KOPT-K1 (cell line): ENCODE results near the gene SMARCA5.

Source experiments
- H3K27ac ChIP-seq: fragments of 200-600 bp; sonication (generic); 2 replicates; pipeline ENCODE4 v1.5.1; 2016; ENCODE audit warnings: antibody characterized with exemption, mild to moderate bottlenecking, low read depth, low read length; ENCODE audit not compliant: poor library complexity, severe bottlenecking
- H3K36me3 ChIP-seq: fragments of 200-600 bp; sonication (generic); 2 replicates; pipeline ENCODE4 v1.5.1; 2017; ENCODE audit warnings: antibody characterized with exemption, mild to moderate bottlenecking, low read length, moderate library complexity; ENCODE audit not compliant: insufficient read depth
- H3K9me3 ChIP-seq: fragments of 200-600 bp; sonication (generic); 2 replicates; pipeline ENCODE4 v1.5.1; 2017; ENCODE audit warnings: antibody characterized with exemption, low read length, mild to moderate bottlenecking; ENCODE audit not compliant: insufficient read depth, poor library complexity, severe bottlenecking

Gene SMARCA5

DNA sequence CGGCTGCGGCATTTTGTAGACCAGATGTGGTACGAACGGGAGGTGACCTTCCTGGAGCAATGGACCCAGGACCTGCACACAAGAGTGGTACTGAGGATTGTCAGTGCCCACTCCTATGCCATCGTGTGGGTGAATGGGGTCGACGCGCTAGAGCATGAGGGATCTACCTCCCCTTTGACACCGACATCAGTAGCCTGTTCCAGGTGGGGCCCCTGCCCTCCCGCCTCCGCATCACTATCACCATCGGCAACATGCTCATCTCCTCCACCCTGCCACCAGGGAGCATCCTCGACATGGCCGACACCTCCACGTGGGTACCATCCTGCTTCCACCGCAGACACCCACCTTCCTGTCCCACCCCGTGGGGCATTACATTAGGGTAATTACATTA lies 46.2 kb downstream of the SMARCA5 start:
- no peak overlapping the region for H3K27ac ChIP-seq

DNA sequence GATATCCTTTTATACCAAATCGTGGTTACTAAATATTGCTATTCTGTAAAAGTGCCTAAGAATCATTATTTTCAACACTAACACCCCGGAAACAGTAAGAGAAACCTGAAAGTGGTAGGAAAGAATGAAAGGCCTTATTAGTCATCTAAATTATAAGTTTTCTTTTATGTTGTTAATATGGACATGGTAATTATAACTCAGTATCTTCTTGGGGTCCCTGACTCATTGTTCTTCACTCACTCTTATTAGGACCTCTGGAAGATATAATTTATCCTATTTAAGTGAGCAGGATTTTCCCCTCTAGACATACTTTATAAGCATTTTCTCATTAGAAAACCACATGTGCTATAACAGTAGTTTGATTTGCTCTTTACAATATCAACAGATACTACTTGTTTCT lies 51.0 kb downstream of the SMARCA5 start:
- H3K9me3 ChIP-seq: peaks cover 10% of the 10 kb centered on the region
- H3K36me3 ChIP-seq: no peaks in the 10 kb centered on the region
- H3K27ac ChIP-seq: no peak overlapping the region

More for the DNA sequence above, 46.2 kb downstream of the SMARCA5 start:
- Histone ChIP-seq H3K36me3 (peaks cover 32% of the 10 kb centered on the region), H3K9me3 (peaks cover 18% of the 10 kb centered on the region)

DNA sequence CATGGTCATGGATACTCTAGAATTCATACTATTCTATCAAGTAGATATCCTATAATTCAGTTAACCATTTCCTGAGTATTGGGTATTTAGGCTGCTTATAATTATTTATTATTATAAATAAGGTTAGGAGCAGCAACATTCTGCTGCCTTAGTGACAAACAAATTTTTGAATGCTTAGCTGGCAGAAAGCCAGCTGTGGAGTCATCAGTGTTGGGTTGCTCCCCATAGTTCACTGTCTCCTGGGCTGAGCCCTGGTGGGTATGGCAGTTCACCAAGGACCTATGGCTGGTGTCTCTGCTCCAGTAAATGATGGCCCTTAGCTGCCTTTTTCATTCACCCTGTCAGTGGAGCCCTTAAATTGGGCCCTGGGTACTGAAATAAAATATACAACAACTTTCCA lies 61.8 kb downstream of the SMARCA5 start:
- Histone ChIP-seq H3K27ac (no peak overlapping the region), H3K9me3 (no peaks in the 10 kb centered on the region), H3K36me3 (no peaks in the 10 kb centered on the region)

DNA sequence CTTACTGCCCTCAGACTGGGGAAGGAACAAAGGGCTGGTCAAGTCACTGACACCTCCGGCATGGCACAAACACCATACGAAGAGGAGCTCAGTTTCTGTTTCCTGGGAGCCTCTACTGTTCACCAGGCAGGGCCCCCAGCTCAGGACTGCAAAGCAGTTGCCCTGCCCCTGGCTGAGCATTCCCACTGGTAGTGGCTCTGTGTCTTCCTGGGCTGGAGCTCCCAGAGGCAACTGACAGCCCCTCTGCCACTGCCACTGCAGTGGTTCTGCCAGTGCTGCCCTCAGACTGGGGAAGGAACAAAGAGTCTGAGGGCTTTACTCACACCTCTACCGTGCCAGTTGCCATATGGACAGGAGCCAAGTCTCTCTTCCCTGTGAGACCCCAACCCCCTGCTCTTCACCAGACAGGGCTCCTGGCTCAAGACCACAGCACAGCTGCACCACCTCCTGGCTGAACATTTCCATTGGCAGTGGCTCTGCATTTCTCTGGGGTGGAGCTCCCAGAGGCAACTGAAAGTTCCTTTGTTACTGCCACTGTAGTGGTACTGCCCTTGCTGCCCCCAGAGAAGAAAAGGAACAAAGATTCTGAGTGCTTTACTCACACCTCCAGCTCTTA lies 67.9 kb downstream of the SMARCA5 start:
- Histone ChIP-seq H3K9me3 (peaks cover 29% of the 10 kb centered on the region), H3K27ac (no peak overlapping the region), H3K36me3 (no peaks in the 10 kb centered on the region)

DNA sequence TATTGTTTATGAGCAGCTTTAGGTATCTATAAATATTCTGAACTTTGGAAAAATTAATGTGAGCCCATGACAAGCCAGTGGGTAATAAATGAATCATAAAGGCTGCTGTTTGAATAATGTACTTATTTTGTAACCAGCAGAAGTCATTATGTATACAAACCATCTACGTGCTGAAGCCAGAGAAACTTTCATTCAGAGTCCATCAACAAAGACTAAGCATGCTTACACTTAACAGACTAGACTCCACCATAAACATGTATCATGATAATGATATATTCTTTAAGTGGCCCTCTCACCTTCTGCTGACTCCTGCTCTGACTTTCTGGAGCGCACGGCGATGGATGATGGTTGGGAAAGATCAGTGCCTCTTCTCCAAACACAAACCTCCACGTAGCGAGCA lies 72.0 kb downstream of the SMARCA5 start:
- no peak overlapping the region for H3K27ac ChIP-seq
- no peaks in the 10 kb centered on the region for H3K36me3 ChIP-seq
- H3K9me3 ChIP-seq: peaks cover 29% of the 10 kb centered on the region

DNA sequence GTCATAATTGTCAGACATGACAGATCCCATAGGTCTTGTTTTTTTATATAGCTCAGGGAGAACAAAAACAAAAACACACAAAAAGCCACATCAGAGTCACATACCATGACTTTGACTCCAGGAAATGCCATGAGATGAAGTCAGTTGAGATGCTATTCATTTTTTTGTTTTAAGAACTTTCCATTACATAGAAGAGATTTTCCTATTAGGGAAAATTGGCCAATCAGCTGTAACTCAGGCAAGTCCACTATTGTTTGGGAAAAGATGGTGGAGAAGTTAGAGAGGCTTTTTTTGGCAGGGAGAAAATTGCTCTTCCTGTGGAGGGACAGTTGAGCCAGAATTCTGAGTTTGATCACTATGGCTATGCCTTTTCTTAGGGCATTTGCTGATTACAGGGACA lies 72.6 kb downstream of the SMARCA5 start:
- H3K9me3 ChIP-seq: peaks cover 29% of the 10 kb centered on the region
- H3K27ac ChIP-seq: no peak overlapping the region
- H3K36me3 ChIP-seq: no peaks in the 10 kb centered on the region

DNA sequence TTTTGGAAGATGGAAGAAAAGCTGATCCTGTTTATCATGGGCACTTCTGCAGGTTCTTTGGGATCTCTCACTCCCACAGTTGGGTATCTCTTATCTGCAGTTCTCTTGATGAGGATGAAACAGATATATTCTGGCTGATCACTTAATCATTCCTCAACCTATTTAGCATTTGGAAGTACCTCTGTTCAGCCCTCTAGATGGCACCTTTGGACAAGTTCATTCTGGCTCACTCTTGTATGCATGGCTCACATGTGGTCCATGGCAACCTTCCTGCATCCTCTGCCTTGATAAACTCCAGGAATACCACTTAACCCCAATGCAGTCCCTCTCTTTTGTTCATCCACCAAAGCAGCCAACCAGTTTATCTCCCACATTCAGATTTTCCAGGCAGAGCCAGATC lies 74.2 kb downstream of the SMARCA5 start:
- H3K27ac ChIP-seq: no peak overlapping the region
- peaks cover 19% of the 10 kb centered on the region for H3K9me3 ChIP-seq
- H3K36me3 ChIP-seq: no peaks in the 10 kb centered on the region

DNA sequence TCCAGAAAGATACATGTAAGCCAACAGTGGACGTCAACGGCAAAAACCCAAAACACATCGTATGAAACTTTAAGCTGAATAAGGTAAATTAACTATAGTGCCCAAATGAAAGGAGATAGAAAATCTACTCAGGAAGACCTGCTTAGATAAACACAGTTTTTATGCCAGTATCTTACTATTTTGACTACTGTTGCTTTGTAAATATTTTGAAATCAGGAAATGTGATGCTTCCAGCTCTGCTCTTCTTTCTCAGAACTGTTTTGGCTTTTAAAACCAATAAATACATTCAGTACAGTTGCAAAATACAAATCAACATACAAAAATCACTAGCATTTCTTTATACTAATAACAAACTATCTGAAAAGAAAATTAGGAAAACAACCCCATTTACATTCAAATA lies 83.8 kb downstream of the SMARCA5 start:
- no peaks in the 10 kb centered on the region for H3K36me3 ChIP-seq
- no peak overlapping the region for H3K27ac ChIP-seq
- no peaks in the 10 kb centered on the region for H3K9me3 ChIP-seq

DNA sequence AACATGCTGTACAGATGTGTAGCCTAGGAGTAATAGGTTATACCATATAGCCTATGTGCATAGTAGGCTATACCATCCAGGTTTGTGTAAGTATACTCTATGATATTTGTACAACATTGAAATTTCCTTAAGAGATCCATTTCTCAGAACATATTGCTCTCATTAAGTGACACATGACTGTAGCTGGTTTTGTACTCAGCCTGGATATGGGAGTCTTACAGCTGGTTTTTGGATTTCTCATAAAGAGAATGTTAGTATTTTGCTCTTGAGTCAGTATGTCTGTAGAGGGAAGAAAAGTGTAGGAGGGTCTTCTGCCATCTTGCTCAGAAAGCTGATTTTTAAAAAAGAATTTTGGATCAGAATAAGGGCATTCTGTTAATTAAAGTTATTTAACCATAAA lies 85.3 kb downstream of the SMARCA5 start:
- Histone ChIP-seq H3K36me3 (no peaks in the 10 kb centered on the region), H3K9me3 (no peaks in the 10 kb centered on the region), H3K27ac (no peak overlapping the region)

DNA sequence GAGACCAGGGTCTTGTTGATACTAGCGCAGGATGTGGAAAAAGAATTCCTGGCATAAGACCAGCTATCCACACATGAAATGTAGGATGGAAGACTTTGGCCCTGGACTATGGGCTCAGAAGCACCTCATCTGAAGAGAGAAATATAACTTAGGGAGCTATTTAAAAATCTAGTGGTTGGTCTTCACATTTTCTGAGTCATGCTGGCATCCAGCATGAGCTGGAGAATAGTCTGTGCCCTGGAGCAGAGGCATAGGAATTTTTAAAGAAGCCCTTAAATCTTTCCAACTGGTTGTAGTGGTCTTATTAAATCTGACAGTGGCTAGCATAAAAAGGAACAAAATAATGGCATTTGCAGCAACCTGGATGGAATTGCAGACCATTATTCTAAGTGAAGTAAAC lies 86.3 kb downstream of the SMARCA5 start:
- Histone ChIP-seq H3K36me3 (no peaks in the 10 kb centered on the region), H3K27ac (no peak overlapping the region), H3K9me3 (no peaks in the 10 kb centered on the region)

DNA sequence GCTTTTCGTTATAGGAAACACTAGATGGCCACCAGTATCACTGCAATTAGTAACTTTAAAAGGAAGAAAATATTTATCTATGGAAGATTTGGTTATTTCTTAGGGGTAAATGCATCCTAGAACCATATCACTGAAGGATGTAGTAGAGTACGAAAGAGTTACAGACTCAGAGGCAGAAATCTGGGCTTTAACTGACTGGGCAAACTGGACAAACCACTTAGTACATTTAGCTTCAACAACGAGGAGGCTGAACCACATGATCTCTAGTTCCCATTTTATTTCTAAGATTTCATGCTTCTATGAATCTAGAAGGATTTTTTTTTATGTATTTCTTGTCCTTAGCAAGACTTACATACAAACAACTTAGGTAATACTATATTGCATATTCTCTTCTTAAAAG lies 93.0 kb downstream of the SMARCA5 start:
- Histone ChIP-seq H3K36me3 (no peaks in the 10 kb centered on the region), H3K27ac (no peak overlapping the region), H3K9me3 (peaks cover 4% of the 10 kb centered on the region)
